GM10248 (cell line): Measurements from ENCODE around the gene CGB5.
A peak's percentile ranks its signal among the peaks of the same experiment; 100 is the strongest.
"Not testable (repeated sequence)": the region's sequence is repeated elsewhere in the genome, so short reads cannot be mapped to it uniquely, and the experiment has no call there.

Source experiments
- CTCF ChIA-PET: fragments of 300-600 bp; sonication (Branson Sonifier 250); formaldehyde crosslinking; extraction: SDS; loops from one replicate; lab custom pipeline; 2021; ENCODE audit warnings: antibody characterized with exemption; lab: Yijun Ruan, JAX
- POLR2A ChIA-PET: fragments of 350-650 bp; sonication (Branson Sonifier 250); formaldehyde crosslinking; extraction: SDS; loops from one replicate; lab custom pipeline; 2020; ENCODE audit warnings: antibody characterized with exemption; lab: Yijun Ruan, JAX
- DNase-seq: peaks from one replicate; pipeline ENCODE4 v3.0.0; 2012; ENCODE audit errors: extremely low spot score
- TF ChIP-seq, protein P1 (sequence below): IDR thresholded peaks from 2 replicates; pipeline ENCODE4 v1.5.1; 2012; ENCODE audit warnings: mild to moderate bottlenecking, low read depth; ENCODE audit errors: extremely low read depth, missing control alignments, control extremely low read depth

The CGB5 gene

GRCh38 chr19:49056101-49056901, 12.7 kb downstream of the CGB5 start:
- ChIA-PET CTCF (interaction anchor here (0.6 to 1.3 kb wide), 6 partner anchors 14 to 143 kb away, joined by 3 to 7 read pairs (median 3); partner anchors contain the start of gene LIN7B), POLR2A (no interaction called here)
- TF ChIP-seq, protein P1, sequence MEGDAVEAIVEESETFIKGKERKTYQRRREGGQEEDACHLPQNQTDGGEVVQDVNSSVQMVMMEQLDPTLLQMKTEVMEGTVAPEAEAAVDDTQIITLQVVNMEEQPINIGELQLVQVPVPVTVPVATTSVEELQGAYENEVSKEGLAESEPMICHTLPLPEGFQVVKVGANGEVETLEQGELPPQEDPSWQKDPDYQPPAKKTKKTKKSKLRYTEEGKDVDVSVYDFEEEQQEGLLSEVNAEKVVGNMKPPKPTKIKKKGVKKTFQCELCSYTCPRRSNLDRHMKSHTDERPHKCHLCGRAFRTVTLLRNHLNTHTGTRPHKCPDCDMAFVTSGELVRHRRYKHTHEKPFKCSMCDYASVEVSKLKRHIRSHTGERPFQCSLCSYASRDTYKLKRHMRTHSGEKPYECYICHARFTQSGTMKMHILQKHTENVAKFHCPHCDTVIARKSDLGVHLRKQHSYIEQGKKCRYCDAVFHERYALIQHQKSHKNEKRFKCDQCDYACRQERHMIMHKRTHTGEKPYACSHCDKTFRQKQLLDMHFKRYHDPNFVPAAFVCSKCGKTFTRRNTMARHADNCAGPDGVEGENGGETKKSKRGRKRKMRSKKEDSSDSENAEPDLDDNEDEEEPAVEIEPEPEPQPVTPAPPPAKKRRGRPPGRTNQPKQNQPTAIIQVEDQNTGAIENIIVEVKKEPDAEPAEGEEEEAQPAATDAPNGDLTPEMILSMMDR: peak; percentile 9
- DNase-seq: peak; percentile 84

DNA sequence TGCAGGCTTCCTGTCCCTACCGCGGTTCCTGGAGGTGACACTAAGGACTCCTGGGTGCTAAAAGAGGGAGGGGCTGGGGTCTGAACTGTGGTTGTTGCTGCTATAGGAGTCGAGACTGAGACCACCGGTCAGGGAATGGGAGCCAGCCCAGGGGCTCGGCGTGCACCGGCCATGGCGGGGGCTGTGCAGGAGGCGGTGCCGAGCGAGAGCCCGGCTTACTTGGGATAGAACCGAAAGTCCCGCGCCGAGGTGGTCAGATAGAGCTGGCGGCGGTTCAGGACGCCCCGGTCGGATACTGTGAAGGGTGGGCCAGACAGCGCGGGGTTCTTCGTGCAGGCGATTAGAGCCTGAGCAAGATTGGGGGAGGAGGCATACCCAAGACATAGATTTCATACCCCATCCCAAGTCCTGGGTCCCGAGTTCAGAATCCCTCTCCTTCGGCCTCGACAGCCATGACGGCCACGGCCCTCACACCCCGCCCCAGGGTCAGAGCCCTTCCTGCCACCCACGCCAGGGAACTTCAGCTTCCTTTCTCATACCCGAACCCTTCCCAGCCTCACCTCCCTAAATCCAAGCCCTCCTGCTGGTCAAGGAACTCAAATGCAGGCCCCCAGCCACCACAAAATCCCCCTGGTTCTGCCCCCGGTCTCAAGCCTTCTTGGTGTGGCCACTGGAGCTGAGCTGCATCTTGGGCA, 13.4 kb downstream of the CGB5 start:
- POLR2A ChIA-PET, DNase-seq: not testable (repeated sequence)
- CTCF ChIA-PET: interaction anchor here (0.6 to 1.9 kb wide), 9 partner anchors 13 to 142 kb away, joined by 3 to 7 read pairs (median 3); partner anchors contain the start of gene LIN7B

DNA sequence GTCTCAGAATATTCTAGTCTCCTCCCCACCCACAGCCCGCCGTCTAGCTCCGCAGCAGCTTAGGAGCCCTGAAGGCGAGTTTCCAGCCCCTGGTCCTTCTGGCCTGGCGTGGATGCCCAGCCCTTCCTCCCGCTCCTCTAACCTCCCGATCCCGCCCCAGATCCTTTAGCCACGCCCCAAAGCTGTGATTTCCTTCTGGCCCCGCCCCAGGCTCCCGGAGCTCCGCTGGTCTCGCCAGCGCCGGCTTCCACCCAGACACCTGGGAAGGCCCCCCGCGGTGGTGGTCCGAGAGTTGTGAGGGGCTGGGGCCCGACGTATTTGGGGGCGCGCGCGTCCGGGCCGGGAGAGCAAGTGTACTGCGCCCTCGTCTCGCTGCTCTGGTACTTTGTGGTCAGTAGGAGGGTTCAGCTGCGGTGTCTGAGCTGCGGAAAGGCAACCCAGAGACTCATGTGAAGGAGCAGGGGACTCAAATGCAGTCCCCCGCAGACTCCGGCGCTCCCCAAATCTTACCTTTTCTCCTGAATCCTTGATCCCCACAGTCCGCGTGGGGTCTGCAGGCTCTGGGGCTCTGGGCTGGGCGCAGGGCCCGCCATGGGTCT, 14.1 kb downstream of the CGB5 start, which contains the start of gene CGB7:
CGB7 (minus strand) TSS at position 114 of the 599 bp plus-strand sequence. CDS start 2,374 bp downstream, outside the sequence.
- POLR2A ChIA-PET: no interaction called here

GRCh38 chr19:49058562-49058961, 14.9 kb downstream of the CGB5 start:
- ChIA-PET POLR2A (interaction anchor here (0.5 kb wide), 1 partner anchor 62 kb away, joined by 3 read pairs; no protein-coding TSS in a partner anchor), CTCF (interaction anchor here (1.0 to 1.9 kb wide), 4 partner anchors 24 to 140 kb away, joined by 4 to 7 read pairs (median 4); no protein-coding TSS in a partner anchor)
- TF ChIP-seq, protein P1: no peak
- no peak for DNase-seq

More for the DNA sequence above, 14.1 kb downstream of the CGB5 start, which contains the start of gene CGB7:
- no peak for DNase-seq
- TF ChIP-seq, protein P1: no peak
- CTCF ChIA-PET: interaction anchor here (1.2 to 1.9 kb wide), 4 partner anchors 20 to 89 kb away, joined by 3 to 7 read pairs (median 4); no protein-coding TSS in a partner anchor

GRCh38 chr19:49059053-49059452, 15.4 kb downstream of the CGB5 start:
- DNase-seq: no peak
- POLR2A ChIA-PET: no interaction called here
- TF ChIP-seq, protein P1: no peak
- CTCF ChIA-PET: interaction anchor here (0.9 to 2.8 kb wide), 4 partner anchors 11 to 140 kb away, joined by 3 to 13 read pairs (median 4); no protein-coding TSS in a partner anchor

DNA sequence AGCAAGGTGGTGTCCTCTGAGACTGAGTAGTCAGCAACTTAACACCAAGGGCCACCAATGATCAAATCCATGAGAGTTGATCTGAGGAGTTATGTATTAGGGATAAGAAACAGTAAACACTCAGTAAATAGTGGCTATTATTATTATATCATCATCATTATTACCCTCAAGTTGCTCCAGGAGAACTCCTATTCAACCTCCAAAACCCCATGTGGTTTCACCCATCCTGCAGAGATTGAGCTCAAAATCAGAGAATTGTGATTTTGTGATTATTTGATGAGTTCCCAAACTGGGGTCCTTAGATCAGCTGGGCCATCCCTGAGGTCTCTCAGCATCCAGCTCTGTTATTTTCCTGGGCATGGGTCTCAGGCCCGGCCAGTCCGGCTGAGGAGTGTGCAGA, 17.4 kb downstream of the CGB5 start:
- no peak for DNase-seq
- ChIA-PET CTCF (interaction anchor here (1.0 to 2.8 kb wide), 6 partner anchors 9 to 85 kb away, joined by 3 to 13 read pairs (median 6); partner anchors contain the start of gene KCNA7), POLR2A (no interaction called here)
- TF ChIP-seq, protein P1: no peak
